HL-60 (cell line): ENCODE results near the gene ATP12A.
"Not testable (repeated sequence)": the region's sequence is repeated elsewhere in the genome, so short reads cannot be mapped to it uniquely, and the experiment has no call there.

ENCODE experiments used
- CTCF ChIP-seq: IDR thresholded peaks from one replicate; pipeline ENCODE4 v1.5.1; 2011; ENCODE audit warnings: low read length, control low read depth, inconsistent platforms; ENCODE audit not compliant: insufficient read depth
- POLR2AphosphoS5 ChIP-seq: IDR thresholded peaks from 2 replicates; pipeline ENCODE4 v1.6.1; 2012; ENCODE audit warnings: low read depth
- REST ChIP-seq: IDR thresholded peaks from 2 replicates; pipeline ENCODE4 v1.6.1; 2012; ENCODE audit warnings: low read depth; ENCODE audit not compliant: insufficient replicate concordance

GRCh38 chr13:24730873-24731567 is 50.8 kb downstream of the ATP12A start:
- not testable (repeated sequence) for TF ChIP-seq CTCF, REST, POLR2AphosphoS5
